ENCODE results near the gene UBLCP1. TPM values are rescaled to one million over a fixed set of nuclear protein-coding genes. Genes with fewer than 3 reads are reported as not detected.

UBLCP1 gene
- total and polyA plus RNA-seq, 2 of the 8 experiments (the other 6 are each of a cell fraction or from before 2014, with no cell fraction given) = 13.0 to 40.9 TPM

DNA sequence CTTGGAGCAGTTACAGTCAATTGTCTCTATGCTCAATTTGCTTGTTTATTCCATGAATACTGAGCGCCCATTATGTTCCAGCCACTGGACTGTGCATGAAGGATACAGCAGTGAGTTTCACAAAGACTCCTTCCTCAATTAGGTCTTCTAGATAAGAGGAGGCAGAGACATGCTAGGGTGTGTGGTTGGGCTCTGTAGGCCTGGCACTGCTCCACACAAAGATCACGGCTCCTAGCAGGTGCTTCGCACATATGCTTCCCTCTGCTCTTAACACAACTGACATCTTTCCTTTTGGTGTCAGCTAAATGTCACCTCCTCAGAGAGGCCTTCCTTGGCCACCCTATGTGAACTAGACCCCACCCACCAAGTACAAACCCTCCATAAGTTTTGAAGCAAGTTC, 56.3 kb downstream of the UBLCP1 start:
- CTCF ChIA-PET (ENCODE audit: partially characterized antibody) = interaction anchor here (0.8 to 3.3 kb wide), 3 partner anchors 9 to 163 kb away, joined by 3 to 38 read pairs (median 3); no protein-coding TSS in a partner anchor
- no peak overlapping the region for H2AK5ac ChIP-seq (ENCODE audit: low read depth, low read length)

More for the DNA sequence above, 56.3 kb downstream of the UBLCP1 start:
- DNase-seq (ENCODE audit: low read depth in 1 of 2, low spot score in 2 of 2) (no peak), FAIRE-seq (no peak)
- Histone ChIP-seq H4K8ac (ENCODE audit: extremely low read depth, insufficient read depth, low read length) (no peak overlapping the region), H3K36me3 (ENCODE audit: control insufficient read depth in 2 of 4, insufficient read depth in 4 of 4, low read length in 3 of 4) (no peaks in the 10 kb centered on the region), H3K79me1 (ENCODE audit: low read depth, low read length) (no peaks in the 10 kb centered on the region), H2AFZ (ENCODE audit: low read length) (no peak overlapping the region), H3K14ac (ENCODE audit: insufficient read length) (no peak overlapping the region), H2BK15ac (ENCODE audit: low read length) (no peak overlapping the region), H3K23me2 (ENCODE audit: low read depth, low read length) (no peaks in the 10 kb centered on the region), H4K20me1 (replicated peaks in 1 of 2; ENCODE audit: control insufficient read depth in 1 of 2, insufficient read depth in 2 of 2, low read length in 2 of 2) (no peaks in the 10 kb centered on the region), H3K27me3 (replicated peaks in 1 of 4; ENCODE audit: control insufficient read depth in 3 of 4, extremely low read depth in 1 of 4, insufficient read depth in 3 of 4, low read length in 3 of 4) (no peaks in the 10 kb centered on the region), H3K4me2 (ENCODE audit: insufficient read depth in 1 of 2, low read depth in 2 of 2, low read length in 2 of 2) (no peak overlapping the region), H4K5ac (ENCODE audit: insufficient read length, low read depth, low read length) (no peak overlapping the region), H3K4me1 (replicated peaks in 1 of 4; ENCODE audit: control insufficient read depth in 3 of 4, insufficient read depth in 4 of 4, low read length in 3 of 4) (no peaks in the 10 kb centered on the region; a peak in 1 of 7 replicates), H3K56ac (replicated peaks; ENCODE audit: insufficient read length, low read depth, low read length) (no peak overlapping the region), H2BK120ac (replicated peaks; ENCODE audit: low read depth, low read length) (no peak overlapping the region), H3K9me3 (ENCODE audit: insufficient read depth in 2 of 2, low read depth in 1 of 2, low read length in 1 of 2) (no peaks in the 10 kb centered on the region), H3K4ac (replicated peaks; ENCODE audit: insufficient read length, low read depth, low read length) (no peak overlapping the region), H3K9ac (replicated peaks in 1 of 4; ENCODE audit: extremely low read depth in 1 of 4, low read depth in 3 of 4, low read length in 3 of 4) (no peak overlapping the region), H3K27ac (ENCODE audit: low read depth, low read length) (no peak overlapping the region), H2BK5ac (ENCODE audit: low read depth, low read length) (no peak overlapping the region), H2BK20ac (ENCODE audit: low read length) (no peak overlapping the region), H3K23ac (ENCODE audit: insufficient read length) (no peak overlapping the region), H4K91ac (replicated peaks; ENCODE audit: insufficient read length, low read length) (no peak overlapping the region), H2BK12ac (ENCODE audit: low read depth, low read length) (no peak overlapping the region), H3K4me3 (ENCODE audit: extremely low read depth in 1 of 4, insufficient read depth in 2 of 4, low read depth in 3 of 4, low read length in 4 of 4) (no peak overlapping the region), H3K18ac (ENCODE audit: extremely low read depth, low read length) (no peak overlapping the region), H3K79me2 (ENCODE audit: control insufficient read depth in 1 of 2, insufficient read depth in 2 of 2, low read length in 2 of 2) (no peaks in the 10 kb centered on the region)
- 91% methylated on average over 3 of the region's 3 CpGs; no CpG with 5 or more reads in 1 of the 2 experiments for WGBS, 2 experiments (ENCODE audit: extremely low coverage in 1 of 2, insufficient coverage in 1 of 2, insufficient read length in 1 of 2, insufficient replicate concordance in 2 of 2, low coverage in 1 of 2, low lambda C conversion rate in 2 of 2, missing lambda C conversion rate in 1 of 2)
- POLR2A ChIA-PET (ENCODE audit: partially characterized antibody) = no interaction called here
- TF ChIP-seq YY1 (IDR thresholded peaks at IDR 0.05; ENCODE audit: low read depth, low read length) (no peak), SIN3A (conservative IDR thresholded peaks at IDR 0.05 in 1 of 2, IDR thresholded peaks at IDR 0.05 in 1 of 2; ENCODE audit: low read depth in 1 of 2, low read length in 2 of 2) (no peak), SIX5 (IDR thresholded peaks at IDR 0.05; ENCODE audit: low read depth, low read length) (no peak)

All from H1 (cell line).